ENCODE measurements around the gene SPRY2.
"Not testable (repeated sequence)": the region's sequence is repeated elsewhere in the genome, so short reads cannot be mapped to it uniquely, and the experiment has no call there.

The SPRY2 gene

GRCh38 chr13:80341101-80341755 lies at the start of gene SPRY2:
Gene SPRY2 (minus strand): TSS chr13:80341126. CDS start chr13:80337705, 3,421 bp downstream.
- no peak for DNase-seq

GRCh38 chr13:80390338-80390737 lies 49.4 kb upstream of the SPRY2 start:
- no peak for DNase-seq

- DNase-seq: no peak
Measured at GRCh38 chr13:80389073-80390038, 48.4 kb upstream of the SPRY2 start.

- DNase-seq: no peak
Measured at GRCh38 chr13:80388506-80388905, 47.6 kb upstream of the SPRY2 start.

GRCh38 chr13:80386592-80386991 lies 45.7 kb upstream of the SPRY2 start:
- DNase-seq: no peak

- no peak for DNase-seq
Measured at GRCh38 chr13:80386002-80386401, 45.1 kb upstream of the SPRY2 start.

- no peak for DNase-seq
Measured at GRCh38 chr13:80382576-80382975, 41.6 kb upstream of the SPRY2 start.

- no peak for DNase-seq
Measured at GRCh38 chr13:80379245-80379644, 38.3 kb upstream of the SPRY2 start.

GRCh38 chr13:80376554-80376953 lies 35.6 kb upstream of the SPRY2 start:
- no peak for DNase-seq

- no peak for DNase-seq
Measured at GRCh38 chr13:80374901-80375300, 34.0 kb upstream of the SPRY2 start.

- no peak for DNase-seq
Measured at GRCh38 chr13:80374444-80374843, 33.5 kb upstream of the SPRY2 start.

- DNase-seq: no peak
Measured at GRCh38 chr13:80371840-80372509, 31.0 kb upstream of the SPRY2 start.

GRCh38 chr13:80367473-80367872 lies 26.5 kb upstream of the SPRY2 start:
- DNase-seq: no peak

GRCh38 chr13:80363890-80364503 lies 23.1 kb upstream of the SPRY2 start:
- DNase-seq: no peak

GRCh38 chr13:80362481-80362880 lies 21.6 kb upstream of the SPRY2 start:
- DNase-seq: no peak

GRCh38 chr13:80361883-80362327 lies 21.0 kb upstream of the SPRY2 start:
- DNase-seq: no peak

- DNase-seq: no peak
Measured at GRCh38 chr13:80361298-80361697, 20.4 kb upstream of the SPRY2 start.

GRCh38 chr13:80360453-80360800 lies 19.5 kb upstream of the SPRY2 start:
- DNase-seq: no peak

- DNase-seq: no peak
Measured at GRCh38 chr13:80359778-80360452, 19.0 kb upstream of the SPRY2 start.

GRCh38 chr13:80359414-80359777 lies 18.5 kb upstream of the SPRY2 start:
- DNase-seq: no peak

- DNase-seq: not testable (repeated sequence)
Measured at GRCh38 chr13:80355496-80356094, 14.7 kb upstream of the SPRY2 start.

- no peak for DNase-seq
Measured at GRCh38 chr13:80348750-80349149, 7.8 kb upstream of the SPRY2 start.
